ENCODE data around the gene JTB. TPM values are rescaled to one million over a fixed set of nuclear protein-coding genes. Genes with fewer than 3 reads are reported as not detected.

The JTB gene
- polyA plus RNA-seq, 1 donor from 2014 or later = 257 TPM

GRCh38 chr1:153938996-153939395 is 38.5 kb downstream of the JTB start:
- Histone ChIP-seq H2AFZ (ENCODE audit: low read depth, low read length) (no peak overlapping the region), H3K9me3 (ENCODE audit: low read length) (no peaks in the 10 kb centered on the region), H3K4me2 (ENCODE audit: low read length) (no peak overlapping the region), H3K27ac (ENCODE audit: low read length) (no peak overlapping the region), H3K27me3 (ENCODE audit: insufficient read depth, low read depth, low read length) (no peaks in the 10 kb centered on the region), H4K20me1 (ENCODE audit: insufficient read depth) (no peaks in the 10 kb centered on the region), H3K4me3 (ENCODE audit: low read length) (no peak overlapping the region), H3F3A (ENCODE audit: insufficient read depth, low read length, poor library complexity, severe bottlenecking) (no peaks in the 10 kb centered on the region), H3K79me2 (replicated peaks; ENCODE audit: insufficient read depth, low read length) (no peaks in the 10 kb centered on the region), H3K9ac (ENCODE audit: low read length) (no peak overlapping the region), H3K36me3 (ENCODE audit: insufficient read depth, low read length) (no peaks in the 10 kb centered on the region), H3K9me2 (ENCODE audit: insufficient read depth, low read length) (no peaks in the 10 kb centered on the region)
- TF ChIP-seq EP300 (conservative IDR thresholded peaks at IDR 0.05; ENCODE audit: poor library complexity, severe bottlenecking) (no peak), MXI1 (conservative IDR thresholded peaks at IDR 0.05; ENCODE audit: poor library complexity, severe bottlenecking) (no peak), TAF1 (IDR thresholded peaks at IDR 0.05; ENCODE audit: low read depth) (no peak), CTCF (IDR thresholded peaks at IDR 0.05; ENCODE audit: poor library complexity, severe bottlenecking) (no peak), POLR2AphosphoS5 (IDR thresholded peaks at IDR 0.05) (no peak), SMC3 (conservative IDR thresholded peaks at IDR 0.05; ENCODE audit: poor library complexity) (no peak), RAD21 (conservative IDR thresholded peaks at IDR 0.05) (no peak), EZH2 (IDR thresholded peaks at IDR 0.05; ENCODE audit: borderline replicate concordance, insufficient read depth, low read length, poor library complexity, severe bottlenecking) (no peak), REST (IDR thresholded peaks at IDR 0.05; ENCODE audit: borderline replicate concordance) (no peak)

- Histone ChIP-seq H3K9ac (ENCODE audit: low read length) (no peak overlapping the region), H3K9me3 (ENCODE audit: low read length) (no peaks in the 10 kb centered on the region), H3K9me2 (ENCODE audit: insufficient read depth, low read length) (no peaks in the 10 kb centered on the region), H4K20me1 (ENCODE audit: insufficient read depth) (no peaks in the 10 kb centered on the region), H2AFZ (ENCODE audit: low read depth, low read length) (no peak overlapping the region), H3K27ac (ENCODE audit: low read length) (no peak overlapping the region), H3K4me2 (ENCODE audit: low read length) (no peak overlapping the region), H3F3A (ENCODE audit: insufficient read depth, low read length, poor library complexity, severe bottlenecking) (no peaks in the 10 kb centered on the region), H3K27me3 (ENCODE audit: insufficient read depth, low read depth, low read length) (no peaks in the 10 kb centered on the region), H3K79me2 (replicated peaks; ENCODE audit: insufficient read depth, low read length) (no peaks in the 10 kb centered on the region), H3K36me3 (ENCODE audit: insufficient read depth, low read length) (no peaks in the 10 kb centered on the region), H3K4me3 (ENCODE audit: low read length) (no peak overlapping the region)
- TF ChIP-seq RAD21 (conservative IDR thresholded peaks at IDR 0.05) (no peak), TAF1 (IDR thresholded peaks at IDR 0.05; ENCODE audit: low read depth) (no peak), POLR2AphosphoS5 (IDR thresholded peaks at IDR 0.05) (no peak), EP300 (conservative IDR thresholded peaks at IDR 0.05; ENCODE audit: poor library complexity, severe bottlenecking) (no peak), EZH2 (IDR thresholded peaks at IDR 0.05; ENCODE audit: borderline replicate concordance, insufficient read depth, low read length, poor library complexity, severe bottlenecking) (no peak), MXI1 (conservative IDR thresholded peaks at IDR 0.05; ENCODE audit: poor library complexity, severe bottlenecking) (no peak), REST (IDR thresholded peaks at IDR 0.05; ENCODE audit: borderline replicate concordance) (no peak), CTCF (IDR thresholded peaks at IDR 0.05; ENCODE audit: poor library complexity, severe bottlenecking) (no peak), SMC3 (conservative IDR thresholded peaks at IDR 0.05; ENCODE audit: poor library complexity) (no peak)
Observed at GRCh38 chr1:153937331-153937730, 40.1 kb downstream of the JTB start.

Data from neural cell (in vitro differentiated cells).